CD4-positive, alpha-beta T cell treated with Interleukin-6 for 4 hours (primary cell): ENCODE measurements around the gene C9.
A peak's percentile ranks its signal among the peaks of the same experiment; 100 is the strongest.
"Not testable (repeated sequence)": the region's sequence is repeated elsewhere in the genome, so short reads cannot be mapped to it uniquely, and the experiment has no call there.

Experiments
- DNase-seq: peaks from one replicate; pipeline ENCODE4 v3.0.0-alpha.2; 2020; ENCODE audit warnings: mixed read lengths

C9 gene

GRCh38 chr5:39256477-39257235, 107.6 kb downstream of the C9 start:
- DNase-seq, result peak; percentile 18

GRCh38 chr5:39255406-39255805, 108.9 kb downstream of the C9 start:
- no peak for DNase-seq

- DNase-seq, result no peak
Measured at GRCh38 chr5:39254671-39255070, 109.6 kb downstream of the C9 start.

GRCh38 chr5:39253196-39253595, 111.1 kb downstream of the C9 start:
- no peak for DNase-seq

- DNase-seq, result no peak
Measured at GRCh38 chr5:39249564-39250274, 114.6 kb downstream of the C9 start.

GRCh38 chr5:39249069-39249468, 115.2 kb downstream of the C9 start:
- no peak for DNase-seq

- DNase-seq, result no peak
Measured at GRCh38 chr5:39240750-39241149, 123.5 kb downstream of the C9 start.

- no peak for DNase-seq
Measured at GRCh38 chr5:39238366-39239105, 125.8 kb downstream of the C9 start.

GRCh38 chr5:39236718-39237117, 127.6 kb downstream of the C9 start:
- DNase-seq, result no peak

GRCh38 chr5:39235648-39236047, 128.6 kb downstream of the C9 start:
- no peak for DNase-seq

- DNase-seq, result not testable (repeated sequence)
Measured at GRCh38 chr5:39234494-39234893, 129.8 kb downstream of the C9 start.
